Endothelial cell of umbilical vein (primary cell): ENCODE data around the gene EML4. TPM values are rescaled to one million over a fixed set of nuclear protein-coding genes. Genes with fewer than 3 reads are reported as not detected.

Experiments used
- BruUV-seq: library from RNA; stranded (reverse); fragments of 400-500 nt; replicated peaks from 2 replicates; lab custom pipeline; 2021; lab: Mats Ljungman, UMichigan
- CTCF ChIA-PET: fragments of 300-600, 350-600 bp; sonication (Branson Sonifier 250); formaldehyde crosslinking; loops from one replicate; lab custom pipeline; 2021; ENCODE audit warnings: antibody characterized with exemption, inconsistent platforms; lab: Charles Lee
- POLR2A ChIA-PET: fragments of 300-600, 350-600 bp; sonication (Branson Sonifier 250); formaldehyde crosslinking; loops from one replicate; lab custom pipeline; 2021; ENCODE audit warnings: antibody characterized with exemption, inconsistent platforms; lab: Charles Lee
- DNase-seq: peaks from one replicate; pipeline ENCODE4 v3.0.0-alpha.2; 2011; ENCODE audit warnings: low read depth, low spot score
- FAIRE-seq: peaks from 2 replicates; lab custom pipeline; 2011; peaks lifted over from hg19 to GRCh38; lab: Jason Lieb, UNC
- H2AFZ ChIP-seq: 2 replicates; pipeline ENCODE4 v1.6.0; 2012; ENCODE audit warnings: low read depth, low read length, control low read depth, inconsistent platforms
- H3K27ac ChIP-seq: 2 replicates; pipeline ENCODE4 v1.5.1; 2011; ENCODE audit warnings: low read depth, mild to moderate bottlenecking, control low read depth, low read length, moderate library complexity; ENCODE audit not compliant: insufficient read depth
- H3K27me3 ChIP-seq, 2 experiments: 2 replicates each; pipeline versions ENCODE4 v1.6.0 to v1.6.1; 2011; ENCODE audit warnings: low read length in 2 of 2, mixed read lengths in 1 of 2; ENCODE audit not compliant: control insufficient read depth in 2 of 2, insufficient read depth in 2 of 2
- H3K36me3 ChIP-seq, 2 experiments: 2 replicates in 1 of 2; 3 replicates in 1 of 2; pipeline ENCODE4 v1.5.1; 2011; ENCODE audit warnings: low read length in 2 of 2, mild to moderate bottlenecking in 1 of 2, moderate library complexity in 1 of 2; ENCODE audit not compliant: control insufficient read depth in 2 of 2, insufficient read depth in 2 of 2; ENCODE audit errors: extremely low read depth in 1 of 2
- H3K4me1 ChIP-seq: 3 replicates; pipeline ENCODE4 v1.5.1; 2011; ENCODE audit warnings: mild to moderate bottlenecking, low read length; ENCODE audit not compliant: control insufficient read depth, insufficient read depth; ENCODE audit errors: extremely low read depth
- H3K4me2 ChIP-seq: 2 replicates; pipeline ENCODE4 v1.6.1; 2011; ENCODE audit warnings: low read length, control low read depth, mixed read lengths; ENCODE audit not compliant: insufficient read depth
- H3K4me3 ChIP-seq, 3 experiments: fragments of 200-600 bp in 1 of 3; sonication (generic), shearing (Covaris generic) in 1 of 3; replicated peaks in 1 of 3; 2 replicates each; pipeline ENCODE4 v1.5.1; 2011 to 2016; ENCODE audit warnings: control low read depth in 3 of 3, low read length in 3 of 3, mild to moderate bottlenecking in 2 of 3, inconsistent platforms in 1 of 3, low read depth in 1 of 3, moderate library complexity in 1 of 3; ENCODE audit not compliant: insufficient read depth in 1 of 3
- H3K79me2 ChIP-seq: 2 replicates; pipeline ENCODE4 v1.6.0; 2012; ENCODE audit warnings: low read length, inconsistent platforms; ENCODE audit not compliant: control insufficient read depth, insufficient read depth
- H3K9ac ChIP-seq: replicated peaks from 2 replicates; pipeline ENCODE3; 2011; ENCODE audit warnings: low read length, control low read depth; ENCODE audit not compliant: insufficient read depth; ENCODE audit errors: extremely low read depth
- H3K9me1 ChIP-seq: replicated peaks from 3 replicates; pipeline ENCODE4 v1.6.0; 2011; ENCODE audit warnings: mild to moderate bottlenecking, low read length; ENCODE audit not compliant: control insufficient read depth, insufficient read depth; ENCODE audit errors: extremely low read depth
- H3K9me3 ChIP-seq: replicated peaks from 2 replicates; pipeline ENCODE4 v1.5.1; 2012; ENCODE audit warnings: low read length, inconsistent platforms; ENCODE audit not compliant: control insufficient read depth, insufficient read depth
- H4K20me1 ChIP-seq: replicated peaks from 2 replicates; pipeline ENCODE3; 2011; ENCODE audit warnings: mild to moderate bottlenecking, low read length; ENCODE audit not compliant: control insufficient read depth, insufficient read depth; ENCODE audit errors: extremely low read depth
- EZH2 ChIP-seq: IDR thresholded peaks from 2 replicates; pipeline ENCODE4 v1.6.1; 2012; ENCODE audit warnings: borderline replicate concordance, low read depth, mild to moderate bottlenecking, moderate library complexity, low read length, inconsistent platforms; ENCODE audit not compliant: severe bottlenecking
- FOS ChIP-seq: IDR thresholded peaks from 2 replicates; pipeline ENCODE4 v1.6.1; 2011; ENCODE audit warnings: mild to moderate bottlenecking, low read length, moderate library complexity, borderline replicate concordance; ENCODE audit not compliant: insufficient read depth
- GATA2 ChIP-seq: IDR thresholded peaks from 2 replicates; pipeline ENCODE4 v1.7.0; 2011; ENCODE audit warnings: low read depth, mild to moderate bottlenecking, moderate library complexity, mixed read lengths, low read length; ENCODE audit not compliant: insufficient read length, insufficient read depth
- MYC ChIP-seq: IDR thresholded peaks from one replicate; pipeline ENCODE4 v1.6.1; 2011; ENCODE audit warnings: mild to moderate bottlenecking, low read depth, low read length
- POLR2A ChIP-seq: IDR thresholded peaks from 2 replicates; pipeline ENCODE4 v1.6.1; 2012; ENCODE audit warnings: low read depth, mild to moderate bottlenecking, control low read depth, low read length
- dilution Hi-C: fragments of 300-500 bp; cut with MboI; formaldehyde crosslinking; loops from one replicate; pipeline ENCODE4 v1.15.0; 2019; ENCODE audit warnings: low sequenced_read_pairs; ENCODE audit not compliant: extremely low pct_ligation_motif_present
- intact Hi-C: fragments of 100-400 bp; cut with micrococcal nuclease; formaldehyde crosslinking; loops from one replicate; pipeline ENCODE4 v1.10.0; 2022
- polyA plus RNA-seq, 4 experiments: library from polyadenylated mRNA; depleted of rRNA in 3 of 4; stranded (reverse) in 3 of 4; unstranded in 1 of 4; fragments of >200 nt; gene quantifications; 2 replicates each; pipeline versions ENCODE4 v1.2.1 to v1.2.3, GENCODE V29; 2011 to 2012; ENCODE audit warnings: missing spikeins in 1 of 4
- total RNA-seq: library from RNA; stranded (reverse); gene quantifications from 2 replicates; pipeline ENCODE4 v1.2.3, GENCODE V29; 2021
- TF ChIP-seq, protein P1 (sequence below), 2 donors: IDR thresholded peaks; 1 replicate in 1 of 2; 2 replicates in 1 of 2; pipeline ENCODE4 v1.5.1; 2011; ENCODE audit warnings: low read length in 2 of 2, mild to moderate bottlenecking in 2 of 2, moderate library complexity in 2 of 2, control low read depth in 1 of 2, inconsistent platforms in 1 of 2, low read depth in 1 of 2; ENCODE audit not compliant: insufficient read depth in 1 of 2; ENCODE audit errors: extremely low read depth in 1 of 2

Gene EML4
- total and polyA plus RNA-seq, 2 donors (not counting 3 experiments of a cell fraction or from before 2014, with no cell fraction given) = 13.3 to 32.0 TPM

DNA sequence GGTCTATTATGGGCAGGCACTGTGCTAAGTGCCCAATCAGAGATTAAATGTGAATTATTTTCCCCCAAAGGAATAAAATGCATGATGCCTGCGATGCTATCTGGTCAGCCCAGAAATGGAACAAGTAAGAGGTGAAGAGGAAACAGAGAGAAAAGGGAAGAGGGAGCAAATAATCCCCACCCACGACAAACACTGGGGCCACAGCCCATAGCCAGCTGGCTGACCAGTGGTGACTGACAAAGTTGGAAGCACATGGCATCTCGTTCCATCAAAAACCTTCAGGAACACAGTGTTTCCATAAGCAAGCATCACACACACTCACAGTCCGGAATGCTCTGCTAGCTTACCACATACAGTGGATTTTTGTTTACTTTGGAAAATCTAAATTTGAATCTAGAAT lies 213.0 kb downstream of the EML4 start:
- ChIA-PET CTCF (no interaction called here), POLR2A (no interaction called here)
- TF ChIP-seq POLR2A (no peak), MYC (no peak), GATA2 (no peak), EZH2 (no peak), FOS (no peak)
- TF ChIP-seq, protein P1, sequence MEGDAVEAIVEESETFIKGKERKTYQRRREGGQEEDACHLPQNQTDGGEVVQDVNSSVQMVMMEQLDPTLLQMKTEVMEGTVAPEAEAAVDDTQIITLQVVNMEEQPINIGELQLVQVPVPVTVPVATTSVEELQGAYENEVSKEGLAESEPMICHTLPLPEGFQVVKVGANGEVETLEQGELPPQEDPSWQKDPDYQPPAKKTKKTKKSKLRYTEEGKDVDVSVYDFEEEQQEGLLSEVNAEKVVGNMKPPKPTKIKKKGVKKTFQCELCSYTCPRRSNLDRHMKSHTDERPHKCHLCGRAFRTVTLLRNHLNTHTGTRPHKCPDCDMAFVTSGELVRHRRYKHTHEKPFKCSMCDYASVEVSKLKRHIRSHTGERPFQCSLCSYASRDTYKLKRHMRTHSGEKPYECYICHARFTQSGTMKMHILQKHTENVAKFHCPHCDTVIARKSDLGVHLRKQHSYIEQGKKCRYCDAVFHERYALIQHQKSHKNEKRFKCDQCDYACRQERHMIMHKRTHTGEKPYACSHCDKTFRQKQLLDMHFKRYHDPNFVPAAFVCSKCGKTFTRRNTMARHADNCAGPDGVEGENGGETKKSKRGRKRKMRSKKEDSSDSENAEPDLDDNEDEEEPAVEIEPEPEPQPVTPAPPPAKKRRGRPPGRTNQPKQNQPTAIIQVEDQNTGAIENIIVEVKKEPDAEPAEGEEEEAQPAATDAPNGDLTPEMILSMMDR (IDR thresholded peaks at IDR 0.05; ENCODE audit: extremely low read depth in 1 of 2, insufficient read depth in 1 of 2, low read depth in 1 of 2, low read length in 2 of 2) = no peak
- Histone ChIP-seq H3K36me3 (no peaks in the 10 kb centered on the region), H3K4me3 (no peak overlapping the region), H3K27me3 (peaks cover 5 to 8% of the 10 kb centered on the region in 2 experiments), H2AFZ (no peak overlapping the region), H3K4me1 (no peaks in the 10 kb centered on the region), H3K9me3 (no peaks in the 10 kb centered on the region), H3K27ac (no peak overlapping the region), H3K9me1 (no peaks in the 10 kb centered on the region), H3K79me2 (no peaks in the 10 kb centered on the region), H3K4me2 (no peak overlapping the region), H4K20me1 (no peaks in the 10 kb centered on the region), H3K9ac (no peak overlapping the region)
- FAIRE-seq (no peak), DNase-seq (no peak)
- dilution Hi-C loops (no loop called here), intact Hi-C loops (no loop called here)
- BruUV-seq = no TSS peak

Other genes with a start within 250 kb of the EML4 start
- 5.9 and 6.9 TPM in 2 replicates for gene PKDCC, start 121.3 kb upstream of the EML4 start, total RNA-seq
- 3.0 and 4.1 TPM in 2 replicates for gene PKDCC, start 121.3 kb upstream of the EML4 start, polyA plus RNA-seq
- 94.2 and 101 TPM in 2 replicates for gene COX7A2L, start 191.9 kb downstream of the EML4 start, total RNA-seq
- 86.6 and 119 TPM in 2 replicates for gene COX7A2L, start 191.9 kb downstream of the EML4 start, polyA plus RNA-seq